ENCODE measurements around the gene PRTG.
"Not testable (repeated sequence)": the region's sequence is repeated elsewhere in the genome, so short reads cannot be mapped to it uniquely, and the experiment has no call there.

The PRTG gene, protein sequence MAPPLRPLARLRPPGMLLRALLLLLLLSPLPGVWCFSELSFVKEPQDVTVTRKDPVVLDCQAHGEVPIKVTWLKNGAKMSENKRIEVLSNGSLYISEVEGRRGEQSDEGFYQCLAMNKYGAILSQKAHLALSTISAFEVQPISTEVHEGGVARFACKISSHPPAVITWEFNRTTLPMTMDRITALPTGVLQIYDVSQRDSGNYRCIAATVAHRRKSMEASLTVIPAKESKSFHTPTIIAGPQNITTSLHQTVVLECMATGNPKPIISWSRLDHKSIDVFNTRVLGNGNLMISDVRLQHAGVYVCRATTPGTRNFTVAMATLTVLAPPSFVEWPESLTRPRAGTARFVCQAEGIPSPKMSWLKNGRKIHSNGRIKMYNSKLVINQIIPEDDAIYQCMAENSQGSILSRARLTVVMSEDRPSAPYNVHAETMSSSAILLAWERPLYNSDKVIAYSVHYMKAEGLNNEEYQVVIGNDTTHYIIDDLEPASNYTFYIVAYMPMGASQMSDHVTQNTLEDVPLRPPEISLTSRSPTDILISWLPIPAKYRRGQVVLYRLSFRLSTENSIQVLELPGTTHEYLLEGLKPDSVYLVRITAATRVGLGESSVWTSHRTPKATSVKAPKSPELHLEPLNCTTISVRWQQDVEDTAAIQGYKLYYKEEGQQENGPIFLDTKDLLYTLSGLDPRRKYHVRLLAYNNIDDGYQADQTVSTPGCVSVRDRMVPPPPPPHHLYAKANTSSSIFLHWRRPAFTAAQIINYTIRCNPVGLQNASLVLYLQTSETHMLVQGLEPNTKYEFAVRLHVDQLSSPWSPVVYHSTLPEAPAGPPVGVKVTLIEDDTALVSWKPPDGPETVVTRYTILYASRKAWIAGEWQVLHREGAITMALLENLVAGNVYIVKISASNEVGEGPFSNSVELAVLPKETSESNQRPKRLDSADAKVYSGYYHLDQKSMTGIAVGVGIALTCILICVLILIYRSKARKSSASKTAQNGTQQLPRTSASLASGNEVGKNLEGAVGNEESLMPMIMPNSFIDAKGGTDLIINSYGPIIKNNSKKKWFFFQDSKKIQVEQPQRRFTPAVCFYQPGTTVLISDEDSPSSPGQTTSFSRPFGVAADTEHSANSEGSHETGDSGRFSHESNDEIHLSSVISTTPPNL

DNA sequence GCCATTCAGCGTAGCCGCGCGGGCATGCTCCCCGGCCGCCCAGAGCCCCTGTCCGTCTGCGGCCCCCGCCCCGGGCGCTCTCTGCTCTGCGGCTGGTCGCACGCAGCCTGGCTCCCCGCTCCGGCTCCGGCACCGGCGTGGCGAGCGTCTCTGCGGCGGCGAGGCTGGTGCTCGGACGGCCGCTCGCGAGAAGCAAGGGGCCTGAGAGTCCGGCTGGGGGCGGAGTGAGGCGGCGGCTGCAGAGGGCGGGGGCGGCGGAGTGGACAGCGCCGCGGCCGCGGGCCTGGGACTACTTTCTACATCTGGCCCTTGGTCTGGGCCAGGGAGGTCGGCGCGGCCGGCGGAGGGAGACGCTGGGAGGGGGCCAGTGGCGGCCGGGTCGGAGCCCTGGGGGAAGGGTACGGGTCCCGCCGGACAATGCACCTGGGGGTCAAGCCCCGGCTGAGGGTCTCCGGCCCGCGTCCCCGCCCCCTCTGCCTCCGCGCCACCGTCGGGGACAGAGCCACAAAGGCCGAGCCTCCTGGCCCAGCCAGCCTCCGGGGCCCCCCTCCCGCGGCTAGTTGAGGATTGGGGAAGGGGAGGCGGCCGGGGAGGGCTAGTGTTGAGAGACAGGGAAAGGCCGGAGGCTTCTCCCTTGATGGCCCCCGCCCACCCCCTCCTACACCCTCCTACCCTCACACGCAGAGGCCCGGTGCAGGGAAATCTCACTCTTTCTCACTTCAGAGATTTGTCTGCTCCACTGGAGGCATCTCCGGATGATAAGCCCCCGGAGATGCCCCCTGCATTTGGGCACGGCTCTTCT, at the start of gene PRTG:
TSS of gene PRTG (minus strand) at position 226 of the 802 bp plus-strand sequence. CDS start at position 5, 221 bp downstream.
- DNase-seq, result peak; percentile 78

DNA sequence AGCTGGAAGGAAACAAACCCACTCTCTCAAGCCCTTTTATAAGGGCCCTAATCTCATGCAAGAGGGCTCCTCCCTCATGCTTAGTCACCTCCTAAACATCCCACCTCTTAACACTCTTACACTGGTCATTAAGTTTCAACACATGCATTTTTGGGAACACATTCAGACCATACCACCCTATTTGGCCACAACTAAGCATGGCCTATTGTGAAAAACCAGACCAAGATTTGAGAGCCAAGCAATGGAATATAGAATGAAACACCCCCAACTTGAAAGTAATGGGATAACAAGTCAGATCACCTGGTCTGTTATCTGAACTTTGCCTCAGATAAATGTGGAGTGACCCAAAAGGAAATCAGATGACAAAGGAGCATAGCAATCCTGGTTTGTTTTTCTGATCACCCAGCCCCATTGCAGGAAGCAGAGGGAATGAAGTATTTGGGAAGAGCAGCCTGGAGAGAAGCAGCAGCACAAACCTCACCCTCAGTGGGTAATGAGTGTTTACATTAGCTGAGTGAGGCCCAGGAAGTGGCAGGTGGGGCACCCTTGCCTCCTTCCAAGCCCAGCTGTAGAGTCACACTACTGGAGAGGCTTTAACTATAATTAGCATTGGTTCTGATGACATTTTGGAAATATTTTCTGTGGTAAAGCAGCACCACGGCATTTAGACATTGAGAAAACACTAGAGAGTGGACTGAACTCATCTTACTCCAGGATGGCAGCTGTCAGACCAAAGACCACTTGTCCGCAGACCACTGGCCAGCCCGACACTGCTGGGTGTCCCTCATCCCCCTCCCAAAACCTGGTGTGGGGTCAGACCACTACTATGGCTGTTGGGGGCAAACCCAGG, 48.8 kb upstream of the PRTG start:
- DNase-seq, result peak; percentile 90

DNA sequence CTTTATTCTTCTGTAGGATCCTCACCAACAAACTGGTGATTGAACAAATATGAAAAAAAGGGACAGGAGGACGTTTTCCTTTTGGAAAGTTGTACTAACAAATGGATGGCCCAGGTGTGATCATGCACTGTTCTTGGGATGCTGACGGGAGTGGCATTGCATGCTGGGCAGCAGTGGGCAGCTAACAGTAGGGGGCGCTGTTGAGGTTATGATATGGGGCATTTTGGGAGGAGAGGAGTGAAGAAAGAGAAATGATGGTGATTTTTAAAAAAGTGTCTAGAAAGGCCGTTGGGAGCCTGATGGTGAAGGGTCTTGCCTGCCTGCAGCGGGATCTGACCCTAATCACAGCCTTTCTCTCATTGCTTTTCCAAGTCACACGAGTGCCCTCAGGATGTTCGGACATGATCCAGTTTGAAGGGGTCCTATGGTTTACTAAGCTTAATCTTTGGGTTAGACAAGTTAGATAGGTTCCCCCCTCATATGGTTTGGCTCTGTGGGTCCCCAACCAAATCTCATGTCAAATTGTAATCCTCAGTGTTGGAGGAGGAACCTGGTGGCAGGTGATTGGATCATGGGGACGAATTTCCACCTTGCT, 46.2 kb upstream of the PRTG start:
- DNase-seq, result no peak

DNA sequence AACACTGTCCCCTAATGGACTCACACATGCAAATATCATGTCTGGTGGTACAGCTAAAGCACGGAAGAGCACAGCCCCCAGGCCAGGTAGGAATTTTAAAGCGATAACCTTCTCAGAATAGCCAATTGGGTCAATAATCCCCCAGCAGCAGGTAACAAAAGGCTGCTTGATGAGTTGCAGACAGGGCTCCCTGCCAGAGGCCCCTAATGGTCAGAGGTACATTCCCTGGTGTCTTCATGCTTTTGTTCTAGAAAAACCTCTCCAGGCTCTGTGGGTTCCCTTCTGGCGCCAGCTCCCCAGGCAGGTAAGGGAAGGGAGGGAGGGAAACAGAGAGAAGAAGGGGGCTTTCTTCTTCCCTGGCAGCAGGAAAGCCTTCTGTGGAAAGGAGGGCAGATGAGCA, 43.4 kb upstream of the PRTG start:
- DNase-seq, result no peak

DNA sequence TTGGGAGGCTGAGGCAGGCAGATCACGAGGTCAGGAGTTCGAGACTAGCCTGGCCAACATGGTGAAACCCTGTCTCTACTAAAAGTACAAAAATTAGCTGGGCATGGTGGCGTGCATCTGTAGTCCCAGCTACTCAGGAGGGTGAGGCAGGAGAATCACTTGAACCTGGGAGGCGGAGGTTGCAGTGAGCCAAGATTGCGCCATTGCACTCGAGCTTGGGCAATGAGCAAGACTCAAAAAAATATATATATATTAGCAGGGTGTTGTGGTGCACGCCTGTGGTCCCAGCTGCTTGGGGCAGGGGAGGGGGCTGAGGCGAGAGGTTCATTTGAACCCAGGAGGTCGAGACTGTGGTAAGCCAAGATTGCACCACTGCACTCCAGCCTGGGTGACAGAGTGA, 42.6 kb upstream of the PRTG start:
- DNase-seq, result not testable (repeated sequence)

DNA sequence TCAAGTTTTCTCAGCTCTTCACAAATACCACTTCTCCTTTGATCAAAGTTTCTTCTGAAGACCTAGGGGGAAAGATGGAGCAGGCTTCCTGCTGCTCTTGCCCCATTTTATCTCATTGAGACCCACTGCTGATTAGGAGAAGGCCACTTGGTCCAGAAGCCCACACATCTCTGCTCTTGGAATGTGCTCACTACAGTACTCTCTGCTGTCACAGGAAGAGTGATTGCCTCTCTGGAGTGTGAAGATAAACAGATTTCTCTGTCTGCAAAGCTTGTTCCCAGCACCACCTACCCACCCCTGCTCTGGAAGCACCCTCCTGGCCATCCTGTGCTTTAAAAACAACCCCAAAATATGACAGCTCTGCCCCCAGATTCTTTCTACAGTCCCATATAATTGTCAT, 41.3 kb upstream of the PRTG start:
- DNase-seq, result no peak

DNA sequence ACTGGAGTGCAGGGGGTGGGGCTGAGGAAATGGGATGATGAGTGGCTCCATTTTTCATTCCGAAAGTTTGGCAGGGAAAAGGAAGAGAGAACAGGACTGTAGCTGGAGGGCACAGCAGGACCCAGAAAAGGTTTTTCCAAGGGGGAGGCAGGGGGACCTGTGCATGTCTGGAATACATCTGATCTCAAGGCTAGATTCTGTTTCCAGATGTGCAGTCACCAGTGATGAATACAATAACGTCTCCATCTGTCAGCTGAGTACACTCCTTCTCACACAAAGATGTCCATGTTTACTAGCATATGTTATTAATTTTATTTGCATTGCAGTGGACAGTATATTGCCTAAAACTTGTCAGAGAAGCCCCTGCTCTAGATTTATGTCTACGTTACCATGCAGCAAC, 39.9 kb upstream of the PRTG start:
- no peak for DNase-seq

DNA sequence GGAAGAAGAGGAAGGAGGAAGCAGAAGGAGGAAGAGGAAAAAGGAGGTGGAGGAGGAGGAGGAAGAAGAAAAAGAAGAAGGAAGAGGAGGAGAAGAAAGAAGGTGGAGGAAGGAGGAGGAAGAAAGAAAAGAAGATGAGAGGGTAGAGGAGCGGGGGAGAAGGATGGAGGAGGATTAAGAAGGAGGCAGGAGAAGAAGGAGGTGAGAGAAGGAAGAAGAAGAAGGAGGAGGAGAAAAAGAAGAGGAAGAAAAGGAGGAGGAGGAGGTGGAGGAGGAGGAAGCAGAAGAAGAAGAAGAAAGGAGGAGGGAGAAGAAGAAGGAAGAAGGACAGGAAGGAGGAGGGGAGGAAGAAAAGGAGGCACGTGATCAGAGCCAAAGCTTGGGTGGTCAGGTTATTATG, 37.3 kb upstream of the PRTG start:
- no peak for DNase-seq

DNA sequence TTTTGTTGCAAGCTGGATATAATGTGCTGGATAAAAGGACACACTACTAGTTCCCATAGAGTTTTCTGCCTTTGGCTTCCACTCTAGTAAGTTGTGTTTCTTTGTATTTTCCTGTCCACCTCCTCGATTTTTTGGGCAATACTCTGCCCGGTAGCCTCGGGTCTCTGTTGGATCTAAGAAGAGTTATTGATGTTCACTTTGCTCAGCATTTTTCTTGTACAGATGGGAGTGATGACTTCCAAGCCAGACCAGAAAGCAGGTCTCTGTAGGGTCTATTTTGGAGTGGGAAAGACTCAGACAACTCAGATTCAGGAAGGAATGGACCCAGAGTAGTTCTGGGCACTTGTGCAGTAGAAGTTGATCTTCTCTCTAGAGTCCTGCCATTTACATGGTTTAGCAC, 36.0 kb upstream of the PRTG start:
- no peak for DNase-seq

DNA sequence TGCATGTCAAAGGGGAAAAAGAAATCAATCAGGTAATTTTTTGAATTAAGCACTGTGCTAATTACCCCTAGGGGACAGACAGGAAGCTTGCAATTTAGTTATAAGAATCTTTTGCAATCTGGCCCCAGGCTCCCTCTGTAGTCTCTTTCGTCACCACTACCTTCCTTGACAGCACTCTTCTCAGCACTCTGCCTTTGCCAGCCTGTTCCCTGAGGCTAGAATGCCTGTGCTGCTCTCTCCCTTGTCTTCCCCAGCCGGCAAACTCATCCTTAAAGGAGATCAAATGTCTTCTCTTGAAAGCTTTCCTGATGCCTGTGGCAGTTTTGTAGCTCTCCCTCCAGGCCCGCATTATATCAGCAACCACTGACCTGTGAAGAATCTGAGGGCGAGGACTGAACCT, 32.4 kb upstream of the PRTG start:
- no peak for DNase-seq

DNA sequence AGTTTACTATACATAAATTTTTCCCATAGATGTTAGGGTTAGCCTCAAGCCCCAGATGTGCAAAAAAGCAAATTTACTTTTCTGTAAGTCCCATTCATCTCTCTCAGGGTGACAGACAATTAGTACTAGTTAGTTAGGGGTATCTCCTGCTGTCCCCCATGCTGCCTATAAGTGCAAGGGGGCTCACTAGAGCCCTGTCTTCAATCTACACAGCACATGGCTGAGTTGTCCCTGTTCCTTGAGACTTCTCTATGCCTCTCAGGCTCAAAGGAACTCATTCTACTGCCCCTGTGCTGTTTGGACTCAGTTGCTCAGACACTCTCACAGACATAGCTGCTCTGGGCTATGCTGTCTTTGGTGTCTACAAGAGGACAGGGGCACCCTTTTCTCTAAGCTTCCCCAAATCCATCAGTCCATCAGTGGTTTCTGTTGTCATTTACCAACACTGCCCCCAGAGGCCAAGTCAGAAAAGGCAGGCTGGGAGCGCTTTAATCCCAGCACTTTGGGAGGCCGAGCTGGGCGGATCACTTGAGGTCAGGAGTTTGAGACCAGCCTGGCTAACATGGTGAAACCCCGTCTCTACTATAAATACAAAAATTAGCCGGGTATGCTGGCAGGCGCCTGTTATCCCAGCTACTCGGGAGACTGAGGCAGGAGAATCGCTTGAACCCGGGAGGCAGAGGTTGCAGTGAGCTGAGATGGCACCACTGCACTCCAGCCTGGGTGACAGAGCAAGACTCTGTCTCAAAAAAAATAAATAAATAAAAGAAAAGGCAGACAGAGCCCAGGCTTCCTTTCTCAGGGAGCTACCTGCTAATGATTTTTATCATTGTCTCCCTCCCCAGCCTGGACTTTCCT, 31.4 kb upstream of the PRTG start:
- DNase-seq, result peak; percentile 15

DNA sequence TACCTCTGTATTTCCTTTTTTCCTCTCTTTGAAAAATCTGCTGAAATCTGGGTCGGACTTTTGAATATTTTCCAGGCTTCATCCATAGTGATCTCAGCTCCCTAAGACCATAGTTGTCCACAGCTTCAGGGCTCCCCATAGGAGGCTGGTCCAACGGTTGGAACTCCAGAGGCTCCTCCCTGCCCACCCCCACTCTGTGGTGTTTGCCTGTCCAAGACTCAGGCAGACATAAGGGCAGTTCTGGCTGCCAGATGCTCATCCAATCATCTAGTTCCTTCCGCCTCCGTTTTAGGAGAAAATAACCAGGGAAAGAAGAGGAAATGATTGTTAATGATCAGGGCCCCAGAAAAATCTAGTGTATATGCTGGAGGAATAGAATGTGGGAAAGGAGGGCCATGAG, 27.9 kb upstream of the PRTG start:
- DNase-seq, result no peak

DNA sequence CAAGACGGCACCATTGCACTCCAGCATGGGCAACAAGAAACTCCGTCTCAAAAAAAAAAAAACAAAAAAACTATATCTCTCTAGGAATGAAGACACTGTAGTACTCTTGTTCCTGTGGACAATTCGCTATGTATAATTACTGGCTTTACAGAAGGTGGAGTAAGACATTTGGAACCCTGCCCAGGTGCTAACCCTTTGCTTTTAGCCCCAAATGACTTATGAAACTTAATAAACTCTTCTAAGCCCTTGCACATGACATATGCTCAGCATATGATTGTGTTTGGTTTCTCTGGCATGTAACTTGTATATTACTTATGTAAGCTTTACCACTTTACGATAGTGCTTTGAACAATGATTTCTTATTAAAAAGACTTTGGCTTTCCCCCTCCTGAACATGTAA, 27.3 kb upstream of the PRTG start:
- DNase-seq, result peak; percentile 34

DNA sequence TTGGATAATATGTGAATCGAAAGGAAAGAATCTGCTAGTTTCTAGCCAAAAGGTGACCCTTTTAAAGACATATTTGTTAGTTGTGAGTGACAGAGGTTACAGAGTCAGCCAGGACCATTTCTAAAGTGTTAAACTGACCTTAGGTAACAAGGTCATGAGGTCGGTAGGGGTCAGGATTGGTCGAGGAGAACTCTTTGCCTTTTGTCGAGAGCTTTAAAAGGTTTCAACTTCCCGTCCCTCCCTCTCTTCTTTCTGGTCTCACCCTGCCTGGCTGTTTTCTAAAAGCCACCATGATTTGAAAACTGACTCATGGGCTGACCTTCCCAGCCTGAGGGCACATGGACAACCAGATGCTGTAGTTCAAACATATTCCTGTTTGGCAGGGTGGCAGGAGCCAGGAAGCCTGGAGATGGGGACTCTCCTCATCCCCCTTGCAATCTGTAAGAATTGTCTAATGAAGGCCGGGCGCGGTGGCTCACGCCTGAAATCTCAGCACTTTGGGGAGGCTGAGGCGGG, 25.8 kb upstream of the PRTG start:
- no peak for DNase-seq

DNA sequence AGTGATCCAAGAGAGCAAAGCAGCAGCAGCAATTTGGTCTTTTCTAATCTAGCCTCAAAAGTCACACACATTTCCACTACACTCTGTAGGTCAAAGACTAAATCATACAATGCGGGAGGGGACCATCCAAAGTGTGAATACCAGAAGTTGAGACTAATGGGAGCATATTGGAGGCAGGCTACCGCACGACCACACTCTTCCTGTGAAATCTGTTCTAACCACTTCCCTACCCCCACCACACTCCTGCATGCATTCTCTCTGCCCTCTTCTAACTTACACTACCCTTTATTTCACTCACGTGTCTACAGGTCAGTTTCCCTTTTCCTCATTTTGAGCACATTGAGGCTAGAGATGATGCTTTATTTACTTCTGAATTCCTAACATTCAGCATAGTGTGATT, 23.7 kb upstream of the PRTG start:
- DNase-seq, result no peak

DNA sequence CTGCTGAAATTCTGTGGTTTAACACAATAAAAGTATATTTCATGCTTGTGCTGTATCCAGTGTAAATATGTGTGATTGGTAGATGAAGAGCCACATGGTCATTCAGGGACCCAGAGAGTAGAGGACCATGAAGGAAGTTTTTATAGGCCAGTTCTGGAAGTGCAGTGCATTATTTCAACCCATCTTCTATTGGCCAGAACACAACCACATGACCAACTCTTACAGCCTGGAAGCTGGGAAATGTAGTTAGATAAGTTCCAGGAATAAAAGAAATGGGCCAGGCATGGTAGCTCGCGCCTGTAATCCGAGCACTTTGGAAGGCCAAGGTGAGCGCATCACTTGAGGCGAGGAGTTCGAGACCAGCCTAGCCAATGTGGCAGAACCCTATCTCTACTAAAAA, 21.4 kb upstream of the PRTG start:
- DNase-seq, result no peak

DNA sequence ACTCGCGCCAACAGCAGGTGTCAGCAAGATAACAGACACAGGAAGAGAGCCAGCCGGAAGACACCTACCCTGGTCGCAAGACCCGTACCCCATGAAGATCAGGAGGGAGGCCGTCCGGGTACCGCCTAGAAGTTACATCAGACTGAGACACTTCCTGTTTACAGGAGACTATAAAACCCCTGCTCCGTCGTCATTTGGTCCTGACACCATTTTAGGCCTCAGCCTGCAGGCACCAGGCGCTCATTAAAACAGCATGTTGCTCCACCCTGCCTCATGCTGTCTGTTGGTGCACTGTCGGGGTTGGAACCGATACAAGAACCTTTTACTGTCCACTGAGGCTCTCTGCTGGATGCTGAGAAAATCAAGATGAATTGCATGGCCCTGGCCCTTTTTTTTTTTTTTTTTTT, 15.6 kb upstream of the PRTG start:
- no peak for DNase-seq

DNA sequence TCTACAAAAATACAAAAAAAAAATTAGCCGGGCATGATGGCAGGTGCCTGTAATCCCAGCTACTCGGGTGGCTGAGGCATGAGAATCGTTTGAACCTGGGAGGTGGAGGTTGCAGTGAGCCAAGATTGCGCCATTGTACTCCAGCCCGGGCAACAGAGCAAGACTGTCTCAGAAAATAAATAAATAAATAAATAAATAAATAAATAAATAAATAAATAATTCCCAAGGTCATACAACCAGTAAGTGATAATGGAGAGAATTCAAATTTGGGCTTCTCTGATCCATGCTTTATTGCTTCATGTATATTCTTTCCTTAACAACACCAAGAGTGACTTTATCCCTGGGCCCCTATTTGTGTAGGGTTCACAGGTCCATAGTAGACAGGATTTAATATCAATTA, 10.5 kb upstream of the PRTG start:
- not testable (repeated sequence) for DNase-seq

DNA sequence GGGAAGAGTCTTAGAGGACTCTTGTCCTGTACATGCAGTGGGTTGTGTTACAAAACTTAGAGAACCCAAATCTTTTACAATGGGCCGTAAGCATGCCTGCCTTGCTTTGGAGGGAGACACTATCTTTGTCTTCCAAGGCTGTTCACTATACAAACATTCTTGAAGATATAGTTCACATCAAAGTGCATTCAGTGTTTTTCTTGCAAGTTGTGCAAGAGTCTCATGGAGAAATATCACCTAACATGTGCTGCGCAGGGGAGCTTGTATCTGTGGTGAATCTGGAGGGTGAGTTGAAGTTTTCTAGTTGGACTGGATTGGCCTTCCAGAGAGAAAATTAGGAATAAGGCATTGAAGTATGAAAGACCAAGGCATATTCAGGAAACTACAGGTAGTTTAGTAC, 7.8 kb upstream of the PRTG start:
- no peak for DNase-seq

All from HCEC 1CT (cell line).